ENCODE measurements around the gene EPB41. TPM values are rescaled to one million over a fixed set of nuclear protein-coding genes. Genes with fewer than 3 reads are reported as not detected.

Gene EPB41
- total RNA-seq, 1 experiment from 2014 or later: 41.7 TPM

GRCh38 chr1:28896609-28896986 lies 17.8 kb upstream of the EPB41 start (continued):
- no peak for TF ChIP-seq ZBTB33 (IDR thresholded peaks at IDR 0.05; ENCODE audit: extremely low read depth, insufficient replicate concordance, low read length)

GRCh38 chr1:28897789-28898188 lies 16.6 kb upstream of the EPB41 start:
- Histone ChIP-seq H3K9ac (ENCODE audit: low read length) (no peak overlapping the region), H3K4me3 (replicated peaks in 1 of 2; ENCODE audit: low read depth in 1 of 2, low read length in 2 of 2) (no peak overlapping the region), H3K79me2 (ENCODE audit: insufficient read depth, low read length) (peaks cover 4% of the 10 kb centered on the region; the same call in 1 of the 2 replicates), H2AFZ (ENCODE audit: low read depth, low read length, poor library complexity, severe bottlenecking) (no peak overlapping the region), H3K27me3 (ENCODE audit: insufficient read depth, low read length) (no peaks in the 10 kb centered on the region), H3K9me3 (ENCODE audit: control insufficient read depth in 1 of 2, insufficient read depth in 1 of 2, low read depth in 1 of 2, low read length in 2 of 2) (no peaks in the 10 kb centered on the region), H3K4me1 (ENCODE audit: control insufficient read depth in 1 of 2, insufficient read depth in 2 of 2, low read length in 2 of 2) (peaks cover 4 to 5% of the 10 kb centered on the region in 2 experiments; a peak in 2 of 4 replicates), H3K36me3 (ENCODE audit: control insufficient read depth in 1 of 2, insufficient read depth in 2 of 2, low read length in 2 of 2) (no peaks in the 10 kb centered on the region), H3K9me2 (ENCODE audit: insufficient read depth) (no peaks in the 10 kb centered on the region), H3K4me2 (ENCODE audit: low read length) (no peak overlapping the region), H4K20me1 (ENCODE audit: insufficient read depth) (no peaks in the 10 kb centered on the region), H3K27ac (ENCODE audit: low read depth, low read length) (no peak overlapping the region)
- ATAC-seq: no peak
- no TSS peak for BruUV-seq (replicated peaks)
- intact Hi-C loops (cut with micrococcal nuclease): no loop called here
- ChIA-PET POLR2A (no interaction called here), CTCF (interaction anchor here (1.2 kb wide), 1 partner anchor 136 kb away, joined by 4 read pairs; no protein-coding TSS in a partner anchor), RAD21 (ENCODE audit: low non-redundant PET in 1 of 2, low total read pairs in 2 of 2, uncharacterized antibody in 2 of 2, unreplicated experiment in 2 of 2) (no interaction called here)
- no peak for DNase-seq (ENCODE audit: low read depth, low spot score)
- TF ChIP-seq POLR2A (IDR thresholded peaks at IDR 0.05; ENCODE audit: borderline replicate concordance, extremely low read depth, insufficient read depth, insufficient read length): no peak
- no peak for TF ChIP-seq TCF7L2 (IDR thresholded peaks at IDR 0.05; ENCODE audit: borderline replicate concordance, extremely low read depth, insufficient read depth, insufficient read length)
- TF ChIP-seq EGR1 (IDR thresholded peaks at IDR 0.05; ENCODE audit: low read depth): no peak
- no peak for TF ChIP-seq CBX3 (IDR thresholded peaks at IDR 0.05; ENCODE audit: low read depth)
- TF ChIP-seq ELF1 (IDR thresholded peaks at IDR 0.05; ENCODE audit: borderline replicate concordance, low read depth): no peak
- TF ChIP-seq, protein P1, sequence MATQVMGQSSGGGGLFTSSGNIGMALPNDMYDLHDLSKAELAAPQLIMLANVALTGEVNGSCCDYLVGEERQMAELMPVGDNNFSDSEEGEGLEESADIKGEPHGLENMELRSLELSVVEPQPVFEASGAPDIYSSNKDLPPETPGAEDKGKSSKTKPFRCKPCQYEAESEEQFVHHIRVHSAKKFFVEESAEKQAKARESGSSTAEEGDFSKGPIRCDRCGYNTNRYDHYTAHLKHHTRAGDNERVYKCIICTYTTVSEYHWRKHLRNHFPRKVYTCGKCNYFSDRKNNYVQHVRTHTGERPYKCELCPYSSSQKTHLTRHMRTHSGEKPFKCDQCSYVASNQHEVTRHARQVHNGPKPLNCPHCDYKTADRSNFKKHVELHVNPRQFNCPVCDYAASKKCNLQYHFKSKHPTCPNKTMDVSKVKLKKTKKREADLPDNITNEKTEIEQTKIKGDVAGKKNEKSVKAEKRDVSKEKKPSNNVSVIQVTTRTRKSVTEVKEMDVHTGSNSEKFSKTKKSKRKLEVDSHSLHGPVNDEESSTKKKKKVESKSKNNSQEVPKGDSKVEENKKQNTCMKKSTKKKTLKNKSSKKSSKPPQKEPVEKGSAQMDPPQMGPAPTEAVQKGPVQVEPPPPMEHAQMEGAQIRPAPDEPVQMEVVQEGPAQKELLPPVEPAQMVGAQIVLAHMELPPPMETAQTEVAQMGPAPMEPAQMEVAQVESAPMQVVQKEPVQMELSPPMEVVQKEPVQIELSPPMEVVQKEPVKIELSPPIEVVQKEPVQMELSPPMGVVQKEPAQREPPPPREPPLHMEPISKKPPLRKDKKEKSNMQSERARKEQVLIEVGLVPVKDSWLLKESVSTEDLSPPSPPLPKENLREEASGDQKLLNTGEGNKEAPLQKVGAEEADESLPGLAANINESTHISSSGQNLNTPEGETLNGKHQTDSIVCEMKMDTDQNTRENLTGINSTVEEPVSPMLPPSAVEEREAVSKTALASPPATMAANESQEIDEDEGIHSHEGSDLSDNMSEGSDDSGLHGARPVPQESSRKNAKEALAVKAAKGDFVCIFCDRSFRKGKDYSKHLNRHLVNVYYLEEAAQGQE (IDR thresholded peaks at IDR 0.05; ENCODE audit: low read depth): no peak
- TF ChIP-seq SP1 (IDR thresholded peaks at IDR 0.05; ENCODE audit: low read depth): no peak
- no peak for TF ChIP-seq CEBPB (IDR thresholded peaks at IDR 0.05; ENCODE audit: low read depth)
- TF ChIP-seq RAD21 (IDR thresholded peaks at IDR 0.05; ENCODE audit: low read depth): no peak
- TF ChIP-seq, protein P2, sequence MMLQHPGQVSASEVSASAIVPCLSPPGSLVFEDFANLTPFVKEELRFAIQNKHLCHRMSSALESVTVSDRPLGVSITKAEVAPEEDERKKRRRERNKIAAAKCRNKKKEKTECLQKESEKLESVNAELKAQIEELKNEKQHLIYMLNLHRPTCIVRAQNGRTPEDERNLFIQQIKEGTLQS (IDR thresholded peaks at IDR 0.05): no peak
- TF ChIP-seq, protein P3, sequence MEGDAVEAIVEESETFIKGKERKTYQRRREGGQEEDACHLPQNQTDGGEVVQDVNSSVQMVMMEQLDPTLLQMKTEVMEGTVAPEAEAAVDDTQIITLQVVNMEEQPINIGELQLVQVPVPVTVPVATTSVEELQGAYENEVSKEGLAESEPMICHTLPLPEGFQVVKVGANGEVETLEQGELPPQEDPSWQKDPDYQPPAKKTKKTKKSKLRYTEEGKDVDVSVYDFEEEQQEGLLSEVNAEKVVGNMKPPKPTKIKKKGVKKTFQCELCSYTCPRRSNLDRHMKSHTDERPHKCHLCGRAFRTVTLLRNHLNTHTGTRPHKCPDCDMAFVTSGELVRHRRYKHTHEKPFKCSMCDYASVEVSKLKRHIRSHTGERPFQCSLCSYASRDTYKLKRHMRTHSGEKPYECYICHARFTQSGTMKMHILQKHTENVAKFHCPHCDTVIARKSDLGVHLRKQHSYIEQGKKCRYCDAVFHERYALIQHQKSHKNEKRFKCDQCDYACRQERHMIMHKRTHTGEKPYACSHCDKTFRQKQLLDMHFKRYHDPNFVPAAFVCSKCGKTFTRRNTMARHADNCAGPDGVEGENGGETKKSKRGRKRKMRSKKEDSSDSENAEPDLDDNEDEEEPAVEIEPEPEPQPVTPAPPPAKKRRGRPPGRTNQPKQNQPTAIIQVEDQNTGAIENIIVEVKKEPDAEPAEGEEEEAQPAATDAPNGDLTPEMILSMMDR (IDR thresholded peaks at IDR 0.05 in 2 of 3, conservative IDR thresholded peaks at IDR 0.05 in 1 of 3; ENCODE audit: borderline replicate concordance in 1 of 3, insufficient read depth in 1 of 3, low read depth in 2 of 3, low read length in 2 of 3): no peak
- TF ChIP-seq ZFX (IDR thresholded peaks at IDR 0.05): no peak
- TF ChIP-seq POLR2AphosphoS5 (IDR thresholded peaks at IDR 0.05; ENCODE audit: low read depth, low read length): no peak
- no peak for TF ChIP-seq JUND (IDR thresholded peaks at IDR 0.05)
- TF ChIP-seq YY1 (IDR thresholded peaks at IDR 0.05; ENCODE audit: extremely low read depth, insufficient replicate concordance, low read depth, low read length): no peak
- TF ChIP-seq, protein P4, sequence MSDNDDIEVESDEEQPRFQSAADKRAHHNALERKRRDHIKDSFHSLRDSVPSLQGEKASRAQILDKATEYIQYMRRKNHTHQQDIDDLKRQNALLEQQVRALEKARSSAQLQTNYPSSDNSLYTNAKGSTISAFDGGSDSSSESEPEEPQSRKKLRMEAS (IDR thresholded peaks at IDR 0.05): no peak
- no peak for TF ChIP-seq ZNF274 (IDR thresholded peaks at IDR 0.05; ENCODE audit: low read depth, low read length)
